NK-92 (cell line): ENCODE measurements around the gene MYO5B.

ENCODE experiments used
- DNase-seq: peaks from one replicate; lab custom pipeline; 2025; ENCODE audit not compliant: unreplicated experiment; lab: John Stamatoyannopoulos, UW

The MYO5B gene

GRCh38 chr18:49931179-49931578 lies 263.8 kb downstream of the MYO5B start:
- DNase-seq, result no peak

GRCh38 chr18:49926106-49926745 lies 268.7 kb downstream of the MYO5B start:
- no peak for DNase-seq

GRCh38 chr18:49924293-49924983 lies 270.5 kb downstream of the MYO5B start:
- DNase-seq, result no peak

- no peak for DNase-seq
These were observed 272.7 kb downstream of the MYO5B start for GRCh38 chr18:49922228-49922627.

GRCh38 chr18:49921318-49921985 lies 273.5 kb downstream of the MYO5B start:
- DNase-seq, result no peak

- no peak for DNase-seq
These were observed 274.2 kb downstream of the MYO5B start for GRCh38 chr18:49920731-49921130.

GRCh38 chr18:49917742-49918141 lies 277.2 kb downstream of the MYO5B start:
- no peak for DNase-seq

GRCh38 chr18:49915352-49915751 lies 279.6 kb downstream of the MYO5B start:
- DNase-seq, result no peak

- no peak for DNase-seq
These were observed 281.7 kb downstream of the MYO5B start for GRCh38 chr18:49913221-49913620.

- DNase-seq, result no peak
These were observed 283.5 kb downstream of the MYO5B start for GRCh38 chr18:49911427-49911826.

- DNase-seq, result no peak
These were observed 284.0 kb downstream of the MYO5B start for GRCh38 chr18:49910986-49911385.

- no peak for DNase-seq
These were observed 284.9 kb downstream of the MYO5B start for GRCh38 chr18:49910019-49910418.

- DNase-seq, result no peak
These were observed 287.5 kb downstream of the MYO5B start for GRCh38 chr18:49907346-49907929.

- DNase-seq, result no peak
These were observed 289.2 kb downstream of the MYO5B start for GRCh38 chr18:49905771-49906170.

GRCh38 chr18:49904871-49905555 lies 289.9 kb downstream of the MYO5B start:
- DNase-seq, result no peak

- DNase-seq, result no peak
These were observed 293.0 kb downstream of the MYO5B start for GRCh38 chr18:49901862-49902340.

- no peak for DNase-seq
These were observed 295.2 kb downstream of the MYO5B start for GRCh38 chr18:49899657-49900330.

- no peak for DNase-seq
These were observed 296.5 kb downstream of the MYO5B start for GRCh38 chr18:49898421-49898820.

GRCh38 chr18:49894517-49895226 lies 300.3 kb downstream of the MYO5B start:
- no peak for DNase-seq

- no peak for DNase-seq
These were observed 301.9 kb downstream of the MYO5B start for GRCh38 chr18:49893036-49893435.
